Activated T-helper 2 cell treated with anti-CD3 and anti-CD28 coated beads, Interferon-gamma antibody, Interleukin-2, Interleukin-4, amounts not matched to agents 10 μg/mL and 5 μg/mL and 100 μg/mL, durations not matched to agents 14 hours and 24 hours and 36 hours (primary cell): ENCODE measurements around the gene PDE4B. TPM values are rescaled to one million over a fixed set of nuclear protein-coding genes. Genes with fewer than 3 reads are reported as not detected.
A peak's percentile ranks its signal among the peaks of the same experiment; 100 is the strongest.

Experiments
- DNase-seq: peaks from one replicate; pipeline ENCODE4 v3.0.0; 2021; ENCODE audit warnings: low spot score
- H3K27ac Mint-ChIP-seq: one replicate; pipeline ENCODE4 v1.8.0; 2021; ENCODE audit warnings: mixed read lengths
- H3K27me3 Mint-ChIP-seq: one replicate; pipeline ENCODE4 v1.8.0; 2021; ENCODE audit warnings: low read depth, mixed read lengths
- H3K36me3 Mint-ChIP-seq: one replicate; pipeline ENCODE4 v1.8.0; 2021; ENCODE audit warnings: low read depth, mixed read lengths
- H3K4me1 Mint-ChIP-seq: one replicate; pipeline ENCODE4 v1.8.0; 2021; ENCODE audit warnings: low read depth, mixed read lengths
- H3K4me3 Mint-ChIP-seq: one replicate; pipeline ENCODE4 v1.8.0; 2021; ENCODE audit warnings: low read depth, mild to moderate bottlenecking, moderate library complexity, mixed read lengths
- H3K9me3 Mint-ChIP-seq: one replicate; pipeline ENCODE4 v1.8.0; 2021; ENCODE audit warnings: mixed read lengths
- intact Hi-C: fragments of 100-400 bp; cut with micrococcal nuclease; formaldehyde crosslinking; loops from one replicate; pipeline ENCODE4 v1.15.1; 2023
- total RNA-seq: library from RNA; stranded (reverse); gene quantifications from 2 replicates; pipeline ENCODE4 v1.2.3, GENCODE V29; 2022

Gene PDE4B
- total RNA-seq, 1 donor from 2014 or later, result 14.0 TPM

DNA sequence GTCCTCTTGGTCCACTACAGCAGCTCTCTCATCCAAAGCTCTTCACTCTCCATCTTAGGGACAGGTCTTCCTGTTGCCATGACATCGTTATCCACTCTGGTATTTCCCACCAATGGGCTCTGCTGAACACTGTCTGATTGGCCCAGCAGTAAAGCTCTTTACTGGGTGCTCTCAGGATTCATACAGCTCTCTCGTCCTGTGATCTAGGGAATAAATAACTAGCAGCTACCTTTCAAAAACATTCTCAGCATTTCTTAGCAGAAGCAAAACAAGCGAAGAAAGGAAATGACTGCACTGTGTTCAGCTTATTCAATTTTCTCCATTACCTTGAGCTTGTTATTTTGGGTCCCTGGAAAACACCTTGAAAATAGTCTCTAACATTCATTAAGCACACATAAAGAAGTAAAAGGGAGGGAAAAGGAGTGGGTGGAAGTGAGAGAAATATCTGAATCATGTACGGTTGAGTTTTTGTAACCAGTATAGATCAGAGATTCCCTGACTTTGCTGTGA, 577.8 kb downstream of the PDE4B start:
- DNase-seq, result no peak
- peaks cover 74% of the 10 kb centered on the region for H3K4me1 Mint-ChIP-seq
- H3K27me3 Mint-ChIP-seq, result no peaks in the 10 kb centered on the region
- no peaks in the 10 kb centered on the region for H3K9me3 Mint-ChIP-seq
- intact Hi-C loops, result loop anchor here (1.0 to 10.0 kb wide), 8 partner anchors 13 to 1138 kb away; partner anchors contain the start of gene IL23R
- peak overlapping the region; percentile 31 for H3K4me3 Mint-ChIP-seq
- peak overlapping the region; percentile 93 for H3K27ac Mint-ChIP-seq
- peaks cover 77% of the 10 kb centered on the region for H3K36me3 Mint-ChIP-seq

DNA sequence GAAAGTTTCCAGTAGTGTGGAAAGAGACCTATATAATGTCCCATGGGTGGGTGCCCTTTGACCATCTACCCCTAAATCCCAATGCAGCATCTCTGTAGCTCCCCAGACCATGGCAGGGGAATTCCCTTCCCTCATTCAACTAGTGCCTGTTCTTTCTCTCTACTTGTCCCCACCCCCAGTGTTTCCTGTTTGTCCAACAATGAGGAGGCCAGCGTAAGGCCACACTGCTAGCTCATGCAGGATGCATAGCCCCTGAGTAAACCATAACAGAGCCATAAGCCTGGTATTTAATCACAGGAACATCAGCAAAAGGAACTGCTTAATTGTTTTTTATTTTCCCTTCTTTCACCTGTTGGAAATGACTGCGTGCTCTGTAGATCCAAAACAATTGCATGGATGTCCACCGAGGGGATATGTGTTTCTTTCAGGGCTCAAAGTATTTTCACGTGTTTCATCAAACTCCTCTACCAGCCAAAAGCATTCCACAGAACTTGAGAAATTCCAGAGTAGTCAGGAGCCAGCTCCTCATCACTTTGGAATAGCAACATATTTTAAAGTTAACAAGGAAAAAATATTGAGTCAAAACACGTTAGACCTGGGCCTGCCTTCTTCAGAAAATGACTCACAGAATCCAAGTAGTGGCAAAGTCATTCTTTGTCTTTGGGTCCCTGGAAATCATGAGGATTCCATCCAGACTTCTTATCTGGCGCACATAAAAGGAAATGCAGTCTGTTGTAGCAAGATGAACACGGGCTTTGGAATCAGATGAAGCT, 578.7 kb downstream of the PDE4B start:
- Mint-ChIP-seq H3K9me3 (no peaks in the 10 kb centered on the region), H3K27me3 (no peaks in the 10 kb centered on the region), H3K4me1 (peaks cover 77% of the 10 kb centered on the region), H3K4me3 (peak overlapping the region; percentile 15), H3K27ac (peak overlapping the region; percentile 74), H3K36me3 (peaks cover 68% of the 10 kb centered on the region)
- DNase-seq, result no peak
- intact Hi-C loops, result loop anchor here (2.0 to 10.0 kb wide), 5 partner anchors 559 to 1139 kb away; partner anchors contain the start of gene IL23R

DNA sequence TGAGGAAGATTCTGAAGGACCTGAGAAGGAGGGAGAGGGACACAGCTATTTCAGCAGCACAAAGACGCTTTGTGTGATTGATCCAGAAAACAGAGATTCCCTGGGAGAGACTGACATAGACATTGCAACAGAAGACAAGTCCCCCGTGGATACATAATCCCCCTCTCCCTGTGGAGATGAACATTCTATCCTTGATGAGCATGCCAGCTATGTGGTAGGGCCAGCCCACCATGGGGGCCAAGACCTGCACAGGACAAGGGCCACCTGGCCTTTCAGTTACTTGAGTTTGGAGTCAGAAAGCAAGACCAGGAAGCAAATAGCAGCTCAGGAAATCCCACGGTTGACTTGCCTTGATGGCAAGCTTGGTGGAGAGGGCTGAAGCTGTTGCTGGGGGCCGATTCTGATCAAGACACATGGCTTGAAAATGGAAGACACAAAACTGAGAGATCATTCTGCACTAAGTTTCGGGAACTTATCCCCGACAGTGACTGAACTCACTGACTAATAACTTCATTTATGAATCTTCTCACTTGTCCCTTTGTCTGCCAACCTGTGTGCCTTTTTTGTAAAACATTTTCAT, 579.9 kb downstream of the PDE4B start:
- Mint-ChIP-seq H3K4me1 (peaks cover 65% of the 10 kb centered on the region), H3K4me3 (no peak overlapping the region), H3K27ac (peak overlapping the region; percentile 74), H3K9me3 (no peaks in the 10 kb centered on the region), H3K27me3 (no peaks in the 10 kb centered on the region), H3K36me3 (peaks cover 56% of the 10 kb centered on the region)
- intact Hi-C loops, result loop anchor here (5.0 to 10.0 kb wide), 4 partner anchors 792 to 1140 kb away; partner anchors contain the start of gene IL23R
- no peak for DNase-seq

DNA sequence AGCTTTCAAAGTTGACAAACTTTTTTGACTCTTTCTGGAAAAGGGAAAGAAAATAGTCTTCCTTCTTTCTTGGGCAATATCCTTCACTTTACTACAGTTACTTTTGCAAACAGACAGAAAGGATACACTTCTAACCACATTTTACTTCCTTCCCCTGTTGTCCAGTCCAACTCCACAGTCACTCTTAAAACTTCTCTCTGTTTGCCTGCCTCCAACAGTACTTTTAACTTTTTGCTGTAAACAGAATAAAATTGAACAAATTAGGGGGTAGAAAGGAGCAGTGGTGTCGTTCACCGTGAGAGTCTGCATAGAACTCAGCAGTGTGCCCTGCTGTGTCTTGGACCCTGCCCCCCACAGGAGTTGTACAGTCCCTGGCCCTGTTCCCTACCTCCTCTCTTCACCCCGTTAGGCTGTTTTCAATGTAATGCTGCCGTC, 580.5 kb downstream of the PDE4B start:
- Mint-ChIP-seq H3K4me1 (peaks cover 62% of the 10 kb centered on the region), H3K9me3 (no peaks in the 10 kb centered on the region), H3K27me3 (no peaks in the 10 kb centered on the region), H3K4me3 (peak overlapping the region; percentile 13), H3K27ac (peak overlapping the region; percentile 74), H3K36me3 (peaks cover 51% of the 10 kb centered on the region)
- DNase-seq, result no peak
- intact Hi-C loops, result loop anchor here (5.0 to 10.0 kb wide), 4 partner anchors 792 to 1141 kb away; partner anchors contain the start of gene IL23R

DNA sequence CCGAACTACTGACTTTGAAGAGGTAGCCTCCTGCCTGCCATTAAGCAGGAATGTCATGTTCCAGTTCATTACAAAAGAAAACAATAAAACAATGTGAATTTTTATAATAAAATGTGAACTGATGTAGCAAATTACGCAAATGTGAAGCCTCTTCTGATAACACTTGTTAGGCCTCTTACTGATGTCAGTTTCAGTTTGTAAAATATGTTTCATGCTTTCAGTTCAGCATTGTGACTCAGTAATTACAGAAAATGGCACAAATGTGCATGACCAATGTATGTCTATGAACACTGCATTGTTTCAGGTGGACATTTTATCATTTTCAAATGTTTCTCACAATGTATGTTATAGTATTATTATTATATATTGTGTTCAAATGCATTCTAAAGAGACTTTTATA, 581.5 kb downstream of the PDE4B start:
- no peaks in the 10 kb centered on the region for H3K27me3 Mint-ChIP-seq
- intact Hi-C loops, result loop anchor here (1.0 to 10.0 kb wide), 14 partner anchors 24 to 1142 kb away; partner anchors contain the start of gene IL23R
- peaks cover 59% of the 10 kb centered on the region for H3K4me1 Mint-ChIP-seq
- H3K36me3 Mint-ChIP-seq, result peaks cover 42% of the 10 kb centered on the region
- H3K9me3 Mint-ChIP-seq, result no peaks in the 10 kb centered on the region
- peak overlapping the region; percentile 96 for H3K27ac Mint-ChIP-seq
- H3K4me3 Mint-ChIP-seq, result no peak overlapping the region
- no peak for DNase-seq

DNA sequence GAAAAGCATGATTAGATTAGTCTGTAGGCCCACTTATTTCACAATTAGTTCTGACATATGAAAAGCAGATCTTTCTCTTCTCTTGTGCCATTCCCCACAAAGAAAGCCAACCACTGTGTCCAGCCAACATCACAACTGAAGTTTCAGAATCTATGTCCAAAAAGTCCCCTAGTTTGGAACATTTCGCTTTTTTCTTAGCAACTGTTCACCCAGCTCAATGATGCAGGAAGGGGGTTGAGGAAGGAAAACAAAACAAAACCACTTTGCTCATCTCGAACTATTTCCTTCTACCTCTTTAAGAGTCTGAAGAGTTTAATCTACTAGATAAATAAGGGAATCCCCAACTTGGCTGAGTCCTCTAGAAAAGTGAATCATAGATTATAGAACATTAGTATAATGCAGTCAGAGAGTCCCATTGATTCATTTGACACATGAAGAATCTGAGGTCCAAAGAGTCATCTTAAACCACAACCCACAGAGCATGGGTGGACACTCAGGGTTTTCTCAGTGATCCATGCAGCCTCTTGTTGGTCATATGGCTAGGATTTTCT, 581.9 kb downstream of the PDE4B start:
- Mint-ChIP-seq H3K27me3 (no peaks in the 10 kb centered on the region), H3K27ac (peak overlapping the region; percentile 96), H3K4me3 (peak overlapping the region; percentile 63), H3K9me3 (no peaks in the 10 kb centered on the region), H3K36me3 (peaks cover 37% of the 10 kb centered on the region), H3K4me1 (peaks cover 60% of the 10 kb centered on the region)
- intact Hi-C loops, result loop anchor here (1.0 to 10.0 kb wide), 14 partner anchors 24 to 1142 kb away; partner anchors contain the start of gene IL23R
- DNase-seq, result no peak

DNA sequence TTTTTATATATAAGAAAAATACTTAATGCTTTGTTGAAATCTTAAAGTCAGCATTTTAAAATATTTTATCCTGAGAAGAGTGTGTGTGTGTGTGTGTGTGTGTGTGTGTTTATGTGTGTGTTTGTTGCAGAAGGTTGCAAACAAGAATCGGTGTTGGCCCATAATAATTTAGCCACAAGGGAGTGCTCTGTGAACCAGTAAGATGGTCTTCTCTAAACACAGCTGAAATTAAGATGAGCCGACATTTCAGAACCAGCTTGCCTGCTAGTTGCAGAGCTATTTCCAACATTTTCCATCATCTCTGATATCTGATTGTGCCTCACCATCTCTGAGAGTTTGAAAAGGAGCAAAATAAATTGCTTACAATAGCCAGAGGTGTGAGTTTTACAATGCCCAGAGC, 582.4 kb downstream of the PDE4B start:
- H3K27ac Mint-ChIP-seq, result peak overlapping the region; percentile 96
- H3K4me1 Mint-ChIP-seq, result peaks cover 62% of the 10 kb centered on the region
- no peaks in the 10 kb centered on the region for H3K27me3 Mint-ChIP-seq
- no peaks in the 10 kb centered on the region for H3K9me3 Mint-ChIP-seq
- DNase-seq, result no peak
- no peak overlapping the region for H3K4me3 Mint-ChIP-seq
- H3K36me3 Mint-ChIP-seq, result peaks cover 36% of the 10 kb centered on the region
- intact Hi-C loops, result loop anchor here (10.0 kb wide), 3 partner anchors 790 to 980 kb away; partner anchors contain the start of gene IL23R

DNA sequence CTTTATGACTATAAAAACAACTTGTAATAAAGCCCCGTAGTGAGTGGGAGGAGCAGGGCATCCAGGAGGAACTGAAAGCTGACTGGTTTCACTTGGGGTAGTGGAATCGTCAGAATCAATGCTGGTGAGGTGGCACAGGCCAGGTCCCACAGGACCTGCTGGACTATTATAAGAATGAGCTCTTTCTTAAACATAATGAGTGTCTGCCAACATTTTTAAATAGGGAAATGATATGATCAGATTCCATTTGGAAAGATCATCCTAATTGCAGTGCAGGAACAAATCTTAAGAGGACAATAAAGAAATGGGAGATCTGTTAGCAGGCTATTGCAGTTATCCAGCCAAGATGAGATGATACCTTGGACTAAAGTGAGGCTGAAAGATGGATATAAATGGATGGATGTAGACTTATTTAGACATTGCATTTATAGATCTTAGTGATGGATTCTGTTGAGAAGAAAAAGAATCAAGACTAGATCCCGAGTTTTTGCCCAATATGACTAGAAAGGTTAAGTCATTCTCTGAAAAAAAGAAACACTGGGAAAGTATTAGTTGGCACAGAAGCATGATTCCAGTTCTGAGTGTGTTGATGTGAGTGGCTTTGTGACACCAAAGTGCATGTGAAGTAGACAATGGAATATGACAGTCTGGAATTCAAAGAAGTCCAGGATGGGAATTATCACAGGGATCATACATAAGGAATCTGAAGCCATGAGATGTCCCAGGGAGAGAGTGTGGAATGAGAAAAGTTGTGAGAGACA, 587.9 kb downstream of the PDE4B start:
- Mint-ChIP-seq H3K36me3 (peaks cover 6% of the 10 kb centered on the region), H3K9me3 (peaks cover 25% of the 10 kb centered on the region), H3K27ac (no peak overlapping the region), H3K27me3 (peaks cover 2% of the 10 kb centered on the region), H3K4me3 (no peak overlapping the region), H3K4me1 (peaks cover 26% of the 10 kb centered on the region)
- no peak for DNase-seq
- intact Hi-C loops, result loop anchor here (1.0 kb wide), 1 partner anchor 20 kb away; no protein-coding TSS in a partner anchor

DNA sequence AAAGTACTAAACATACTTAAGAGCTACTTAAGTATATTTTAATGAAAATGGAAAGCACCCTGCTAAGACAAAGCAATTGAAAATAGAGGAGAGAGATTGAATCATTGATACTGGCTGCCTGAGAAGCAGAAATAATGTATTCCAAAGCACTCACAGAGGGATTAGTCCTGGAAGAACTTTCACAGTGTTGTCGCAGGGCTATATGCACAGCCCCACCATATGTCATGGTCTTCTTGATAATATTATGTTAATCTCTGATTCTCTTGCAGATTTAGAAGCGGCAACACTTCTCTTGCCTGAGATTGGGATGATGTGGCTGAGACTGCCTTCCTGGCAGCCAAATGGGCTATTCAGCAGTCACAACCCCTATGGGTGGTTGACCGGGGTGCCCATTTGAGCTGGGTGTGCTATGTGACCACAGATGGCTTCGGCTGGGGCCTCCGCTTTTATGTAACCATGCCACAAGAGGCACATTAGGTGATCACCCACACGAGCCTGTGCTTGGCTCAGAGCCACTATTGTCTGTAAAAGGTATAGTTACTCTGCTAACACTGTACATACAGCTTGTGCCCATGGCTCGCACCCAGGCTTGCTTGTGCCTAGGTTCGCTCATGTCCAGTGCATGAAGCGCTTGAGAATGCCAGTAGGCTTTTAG, 589.1 kb downstream of the PDE4B start:
- Mint-ChIP-seq H3K9me3 (peaks cover 34% of the 10 kb centered on the region), H3K27ac (no peak overlapping the region), H3K27me3 (peaks cover 2% of the 10 kb centered on the region), H3K4me3 (no peak overlapping the region), H3K4me1 (peaks cover 19% of the 10 kb centered on the region), H3K36me3 (peaks cover 8% of the 10 kb centered on the region)
- no peak for DNase-seq
- intact Hi-C loops, result no loop called here

DNA sequence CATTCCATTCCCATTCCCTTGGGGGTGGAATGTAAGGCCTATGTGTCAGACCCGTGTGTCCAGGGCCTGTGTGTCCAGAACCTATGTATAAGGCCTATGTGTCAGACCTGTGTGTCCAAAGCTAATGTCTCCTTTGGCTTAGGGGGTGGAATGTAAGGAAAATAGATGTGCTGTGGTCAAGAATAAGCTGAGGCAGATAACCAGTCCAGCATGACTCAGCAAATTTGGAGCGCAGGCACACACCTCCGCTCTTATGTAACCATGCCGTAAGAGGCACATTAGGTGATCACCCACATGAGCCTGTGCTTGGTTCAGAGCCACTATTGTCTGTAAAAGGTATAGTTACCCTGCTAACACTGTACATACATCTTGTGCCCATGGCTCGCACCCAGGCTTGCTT, 590.5 kb downstream of the PDE4B start:
- no peak for DNase-seq
- intact Hi-C loops, result no loop called here
- no peak overlapping the region for H3K27ac Mint-ChIP-seq
- H3K4me1 Mint-ChIP-seq, result peaks cover 19% of the 10 kb centered on the region
- H3K27me3 Mint-ChIP-seq, result peaks cover 2% of the 10 kb centered on the region
- H3K36me3 Mint-ChIP-seq, result peaks cover 8% of the 10 kb centered on the region
- H3K9me3 Mint-ChIP-seq, result peaks cover 40% of the 10 kb centered on the region
- H3K4me3 Mint-ChIP-seq, result no peak overlapping the region

DNA sequence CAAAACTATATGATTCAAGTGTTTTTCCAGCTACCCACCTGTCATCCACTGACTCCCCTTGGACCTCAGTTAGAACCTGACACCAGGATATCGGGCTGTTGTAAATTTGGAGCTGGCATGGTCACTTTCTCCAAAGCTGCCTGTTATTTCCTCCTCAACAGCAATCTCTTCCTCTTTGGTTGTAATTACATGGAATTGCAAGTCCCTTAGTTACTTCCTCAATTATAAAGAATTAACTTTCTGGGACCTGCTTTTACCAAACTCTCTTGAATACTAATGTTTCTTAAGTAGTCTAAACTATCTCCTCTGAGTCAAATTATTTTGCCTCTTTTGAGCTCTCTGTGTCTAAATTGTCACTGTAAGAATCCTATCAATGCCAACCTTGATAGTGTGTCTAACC, 590.9 kb downstream of the PDE4B start:
- peaks cover 19% of the 10 kb centered on the region for H3K4me1 Mint-ChIP-seq
- intact Hi-C loops, result no loop called here
- peaks cover 2% of the 10 kb centered on the region for H3K27me3 Mint-ChIP-seq
- H3K9me3 Mint-ChIP-seq, result peaks cover 40% of the 10 kb centered on the region
- no peak for DNase-seq
- no peak overlapping the region for H3K27ac Mint-ChIP-seq
- H3K4me3 Mint-ChIP-seq, result no peak overlapping the region
- H3K36me3 Mint-ChIP-seq, result peaks cover 8% of the 10 kb centered on the region
